ENCODE measurements around the gene P2RY6.

The P2RY6 gene

GRCh38 chr11:73298233-73298632 is 26.1 kb downstream of the P2RY6 start:
- DNase-seq, result no peak

GRCh38 chr11:73299751-73300150 is 27.6 kb downstream of the P2RY6 start:
- DNase-seq, result no peak

GRCh38 chr11:73306069-73306841 is 34.1 kb downstream of the P2RY6 start:
- no peak for DNase-seq

GRCh38 chr11:73306977-73307322 is 34.8 kb downstream of the P2RY6 start:
- DNase-seq, result no peak

GRCh38 chr11:73307323-73308002 is 35.3 kb downstream of the P2RY6 start:
- DNase-seq, result peak; percentile 69

GRCh38 chr11:73308003-73308960 is 36.1 kb downstream of the P2RY6 start, which contains the start of gene ARHGEF17:
TSS of gene ARHGEF17 (plus strand) at chr11:73308276. CDS start at chr11:73308639, 363 bp downstream.
- no peak for DNase-seq

- no peak for DNase-seq
Measured at GRCh38 chr11:73308961-73309919, 37.1 kb downstream of the P2RY6 start.

GRCh38 chr11:73310076-73310475 is 37.9 kb downstream of the P2RY6 start:
- DNase-seq, result no peak

GRCh38 chr11:73310661-73311393 is 38.7 kb downstream of the P2RY6 start:
- DNase-seq, result no peak

- DNase-seq, result no peak
Measured at GRCh38 chr11:73311394-73311869, 39.3 kb downstream of the P2RY6 start.

- DNase-seq, result no peak
Measured at GRCh38 chr11:73312036-73312435, 39.9 kb downstream of the P2RY6 start.

GRCh38 chr11:73312851-73313327 is 40.8 kb downstream of the P2RY6 start:
- no peak for DNase-seq

- no peak for DNase-seq
Measured at GRCh38 chr11:73313652-73314051, 41.5 kb downstream of the P2RY6 start.

GRCh38 chr11:73314117-73314961 is 42.2 kb downstream of the P2RY6 start:
- DNase-seq, result no peak

- DNase-seq, result no peak
Measured at GRCh38 chr11:73315293-73316020, 43.3 kb downstream of the P2RY6 start.

GRCh38 chr11:73316422-73316821 is 44.3 kb downstream of the P2RY6 start:
- no peak for DNase-seq

- DNase-seq, result no peak
Measured at GRCh38 chr11:73317373-73317772, 45.2 kb downstream of the P2RY6 start.

- no peak for DNase-seq
Measured at GRCh38 chr11:73317803-73318202, 45.7 kb downstream of the P2RY6 start.

- no peak for DNase-seq
Measured at GRCh38 chr11:73318501-73319011, 46.4 kb downstream of the P2RY6 start.

Data from NCI-H2081 treated with DMSO at 0.1 percent for 48 hours (cell line).